ENCODE measurements around the gene PRSS21.

Gene PRSS21

GRCh38 chr16:2786061-2786825, 30.8 kb upstream of the PRSS21 start (continued):
- no peak for TF ChIP-seq ZNF530 (tag by site-specific recombination; IDR thresholded peaks at IDR 0.05; ENCODE audit: low read depth)
- TF ChIP-seq ZNF837 (tag by site-specific recombination; IDR thresholded peaks at IDR 0.05) = no peak
- TF ChIP-seq ZIC2 (tag by site-specific recombination; IDR thresholded peaks at IDR 0.05) = no peak
- TF ChIP-seq ZEB2 (tag by site-specific recombination; IDR thresholded peaks at IDR 0.05) = 0 out of 2 replicates have a peak, but pooled peaks have one; percentile 25
- peak; percentile 48; the same call in 1 of the 2 replicates for TF ChIP-seq ZNF600 (tag by site-specific recombination; IDR thresholded peaks at IDR 0.05)

- CTCF ChIA-PET = no interaction called here
Measured at GRCh38 chr16:2786826-2787151, 30.2 kb upstream of the PRSS21 start.

GRCh38 chr16:2787406-2787805, 29.6 kb upstream of the PRSS21 start, which contains the start of gene PRSS33:
Gene PRSS33 (minus strand): TSS chr16:2787560. CDS start chr16:2786547, 1,013 bp downstream.
- CTCF ChIA-PET = interaction anchor here (1.0 kb wide), 1 partner anchor 80 kb away, joined by 5 read pairs; no protein-coding TSS in a partner anchor
- POLR2A ChIA-PET = no interaction called here

More at GRCh38 chr16:2786826-2787151, 30.2 kb upstream of the PRSS21 start:
- Histone ChIP-seq H3K4me1 (ENCODE audit: control insufficient read depth, insufficient read depth, low read length) (no peaks in the 10 kb centered on the region), H3K36me3 (ENCODE audit: control insufficient read depth in 2 of 2, insufficient read depth in 1 of 2, low read length in 2 of 2) (no peaks in the 10 kb centered on the region), H3K27ac (ENCODE audit: extremely low read depth, low read depth, low read length) (no peak overlapping the region), H3K9me3 (ENCODE audit: control insufficient read depth, insufficient read depth, low read depth, low read length) (no peaks in the 10 kb centered on the region), H3K4me3 (ENCODE audit: low read depth, low read length) (no peak overlapping the region)
- TF ChIP-seq ZNF473 (tag by site-specific recombination; IDR thresholded peaks at IDR 0.05) (no peak), ZNF2 (tag by site-specific recombination; IDR thresholded peaks at IDR 0.05) (no peak), ZNF184 (tag by site-specific recombination; IDR thresholded peaks at IDR 0.05) (no peak), ZNF354C (tag by site-specific recombination; IDR thresholded peaks at IDR 0.05; ENCODE audit: borderline replicate concordance, low read depth) (no peak), IKZF3 (tag by site-specific recombination; IDR thresholded peaks at IDR 0.05) (no peak)
- TF ChIP-seq, protein P1, sequence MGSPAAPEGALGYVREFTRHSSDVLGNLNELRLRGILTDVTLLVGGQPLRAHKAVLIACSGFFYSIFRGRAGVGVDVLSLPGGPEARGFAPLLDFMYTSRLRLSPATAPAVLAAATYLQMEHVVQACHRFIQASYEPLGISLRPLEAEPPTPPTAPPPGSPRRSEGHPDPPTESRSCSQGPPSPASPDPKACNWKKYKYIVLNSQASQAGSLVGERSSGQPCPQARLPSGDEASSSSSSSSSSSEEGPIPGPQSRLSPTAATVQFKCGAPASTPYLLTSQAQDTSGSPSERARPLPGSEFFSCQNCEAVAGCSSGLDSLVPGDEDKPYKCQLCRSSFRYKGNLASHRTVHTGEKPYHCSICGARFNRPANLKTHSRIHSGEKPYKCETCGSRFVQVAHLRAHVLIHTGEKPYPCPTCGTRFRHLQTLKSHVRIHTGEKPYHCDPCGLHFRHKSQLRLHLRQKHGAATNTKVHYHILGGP (tag by site-specific recombination; IDR thresholded peaks at IDR 0.05) = no peak
- POLR2A ChIA-PET = no interaction called here

GRCh38 chr16:2787961-2788360, 29.1 kb upstream of the PRSS21 start:
- Histone ChIP-seq H3K4me3 (ENCODE audit: low read depth, low read length) (no peak overlapping the region), H3K4me1 (ENCODE audit: control insufficient read depth, insufficient read depth, low read length) (no peaks in the 10 kb centered on the region), H3K27ac (ENCODE audit: extremely low read depth, low read depth, low read length) (no peak overlapping the region), H3K36me3 (ENCODE audit: control insufficient read depth in 2 of 2, insufficient read depth in 1 of 2, low read length in 2 of 2) (no peaks in the 10 kb centered on the region), H3K9me3 (ENCODE audit: control insufficient read depth, insufficient read depth, low read depth, low read length) (no peaks in the 10 kb centered on the region)
- POLR2A ChIA-PET = interaction anchor here (0.7 kb wide), 1 partner anchor 35 kb away, joined by 4 read pairs; the partner anchor contains the start of gene SRRM2
- CTCF ChIA-PET = interaction anchor here (1.0 kb wide), 1 partner anchor 80 kb away, joined by 5 read pairs; no protein-coding TSS in a partner anchor
- TF ChIP-seq, protein P2, sequence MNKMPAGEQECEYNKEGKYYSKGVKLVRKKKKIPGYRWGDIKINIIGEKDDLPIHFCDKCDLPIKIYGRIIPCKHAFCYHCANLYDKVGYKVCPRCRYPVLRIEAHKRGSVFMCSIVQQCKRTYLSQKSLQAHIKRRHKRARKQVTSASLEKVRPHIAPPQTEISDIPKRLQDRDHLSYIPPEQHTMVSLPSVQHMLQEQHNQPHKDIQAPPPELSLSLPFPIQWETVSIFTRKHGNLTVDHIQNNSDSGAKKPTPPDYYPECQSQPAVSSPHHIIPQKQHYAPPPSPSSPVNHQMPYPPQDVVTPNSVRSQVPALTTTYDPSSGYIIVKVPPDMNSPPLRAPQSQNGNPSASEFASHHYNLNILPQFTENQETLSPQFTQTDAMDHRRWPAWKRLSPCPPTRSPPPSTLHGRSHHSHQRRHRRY (tag by site-specific recombination; IDR thresholded peaks at IDR 0.05) = no peak
- TF ChIP-seq, protein P3, sequence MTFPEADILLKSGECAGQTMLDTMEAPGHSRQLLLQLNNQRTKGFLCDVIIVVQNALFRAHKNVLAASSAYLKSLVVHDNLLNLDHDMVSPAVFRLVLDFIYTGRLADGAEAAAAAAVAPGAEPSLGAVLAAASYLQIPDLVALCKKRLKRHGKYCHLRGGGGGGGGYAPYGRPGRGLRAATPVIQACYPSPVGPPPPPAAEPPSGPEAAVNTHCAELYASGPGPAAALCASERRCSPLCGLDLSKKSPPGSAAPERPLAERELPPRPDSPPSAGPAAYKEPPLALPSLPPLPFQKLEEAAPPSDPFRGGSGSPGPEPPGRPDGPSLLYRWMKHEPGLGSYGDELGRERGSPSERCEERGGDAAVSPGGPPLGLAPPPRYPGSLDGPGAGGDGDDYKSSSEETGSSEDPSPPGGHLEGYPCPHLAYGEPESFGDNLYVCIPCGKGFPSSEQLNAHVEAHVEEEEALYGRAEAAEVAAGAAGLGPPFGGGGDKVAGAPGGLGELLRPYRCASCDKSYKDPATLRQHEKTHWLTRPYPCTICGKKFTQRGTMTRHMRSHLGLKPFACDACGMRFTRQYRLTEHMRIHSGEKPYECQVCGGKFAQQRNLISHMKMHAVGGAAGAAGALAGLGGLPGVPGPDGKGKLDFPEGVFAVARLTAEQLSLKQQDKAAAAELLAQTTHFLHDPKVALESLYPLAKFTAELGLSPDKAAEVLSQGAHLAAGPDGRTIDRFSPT (tag by site-specific recombination; IDR thresholded peaks at IDR 0.05) = no peak
- TF ChIP-seq KLF8 (tag by site-specific recombination; IDR thresholded peaks at IDR 0.05) (no peak), ZNF157 (tag by site-specific recombination; IDR thresholded peaks at IDR 0.05) (no peak), ZEB2 (tag by site-specific recombination; IDR thresholded peaks at IDR 0.05) (no peak), ZNF785 (tag by site-specific recombination; IDR thresholded peaks at IDR 0.05) (no peak), ZNF624 (tag by site-specific recombination; IDR thresholded peaks at IDR 0.05) (no peak), ZFHX2 (tag by site-specific recombination; conservative IDR thresholded peaks at IDR 0.05) (no peak), ZNF747 (tag by site-specific recombination; IDR thresholded peaks at IDR 0.05) (no peak), ZNF530 (tag by site-specific recombination; IDR thresholded peaks at IDR 0.05; ENCODE audit: low read depth) (no peak), ZNF521 (tag by site-specific recombination; IDR thresholded peaks at IDR 0.05) (no peak)

More at GRCh38 chr16:2787406-2787805, 29.6 kb upstream of the PRSS21 start, which contains the start of gene PRSS33:
- TF ChIP-seq ZNF670 (tag by site-specific recombination; IDR thresholded peaks at IDR 0.05; ENCODE audit: low read depth) = no peak
- TF ChIP-seq, protein P4, sequence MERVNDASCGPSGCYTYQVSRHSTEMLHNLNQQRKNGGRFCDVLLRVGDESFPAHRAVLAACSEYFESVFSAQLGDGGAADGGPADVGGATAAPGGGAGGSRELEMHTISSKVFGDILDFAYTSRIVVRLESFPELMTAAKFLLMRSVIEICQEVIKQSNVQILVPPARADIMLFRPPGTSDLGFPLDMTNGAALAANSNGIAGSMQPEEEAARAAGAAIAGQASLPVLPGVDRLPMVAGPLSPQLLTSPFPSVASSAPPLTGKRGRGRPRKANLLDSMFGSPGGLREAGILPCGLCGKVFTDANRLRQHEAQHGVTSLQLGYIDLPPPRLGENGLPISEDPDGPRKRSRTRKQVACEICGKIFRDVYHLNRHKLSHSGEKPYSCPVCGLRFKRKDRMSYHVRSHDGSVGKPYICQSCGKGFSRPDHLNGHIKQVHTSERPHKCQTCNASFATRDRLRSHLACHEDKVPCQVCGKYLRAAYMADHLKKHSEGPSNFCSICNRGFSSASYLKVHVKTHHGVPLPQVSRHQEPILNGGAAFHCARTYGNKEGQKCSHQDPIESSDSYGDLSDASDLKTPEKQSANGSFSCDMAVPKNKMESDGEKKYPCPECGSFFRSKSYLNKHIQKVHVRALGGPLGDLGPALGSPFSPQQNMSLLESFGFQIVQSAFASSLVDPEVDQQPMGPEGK (tag by site-specific recombination; IDR thresholded peaks at IDR 0.05) = 0 out of 2 replicates have a peak, but pooled peaks have one; percentile 12
- TF ChIP-seq ZNF138 (tag by site-specific recombination; IDR thresholded peaks at IDR 0.05; ENCODE audit: borderline replicate concordance) = no peak
- no peaks in the 10 kb centered on the region for H3K4me1 ChIP-seq (ENCODE audit: control insufficient read depth, insufficient read depth, low read length)
- H3K27ac ChIP-seq (ENCODE audit: extremely low read depth, low read depth, low read length) = no peak within 1 kb of the TSS
- no peaks in the 10 kb centered on the region for H3K9me3 ChIP-seq (ENCODE audit: control insufficient read depth, insufficient read depth, low read depth, low read length)
- H3K36me3 ChIP-seq (ENCODE audit: control insufficient read depth in 2 of 2, insufficient read depth in 1 of 2, low read length in 2 of 2) = no peaks in the 10 kb centered on the region
- H3K4me3 ChIP-seq (ENCODE audit: low read depth, low read length) = no peak within 1 kb of the TSS
